DMS79 (cell line): ENCODE measurements around the gene INTS12.

Source experiments
- DNase-seq: peaks from one replicate; lab custom pipeline; 2025; lab: John Stamatoyannopoulos, UW

INTS12 gene

GRCh38 chr4:105679186-105679585 lies 29.3 kb downstream of the INTS12 start:
- DNase-seq = no peak

GRCh38 chr4:105677709-105678108 lies 30.8 kb downstream of the INTS12 start:
- no peak for DNase-seq

GRCh38 chr4:105674011-105674410 lies 34.5 kb downstream of the INTS12 start:
- no peak for DNase-seq

GRCh38 chr4:105671301-105671700 lies 37.2 kb downstream of the INTS12 start:
- DNase-seq = no peak

GRCh38 chr4:105670684-105671083 lies 37.8 kb downstream of the INTS12 start:
- DNase-seq = no peak

GRCh38 chr4:105666693-105667092 lies 41.8 kb downstream of the INTS12 start:
- no peak for DNase-seq

GRCh38 chr4:105662935-105663675 lies 45.4 kb downstream of the INTS12 start:
- no peak for DNase-seq

- no peak for DNase-seq
These were observed 47.5 kb downstream of the INTS12 start for GRCh38 chr4:105661028-105661427.

- no peak for DNase-seq
These were observed 49.3 kb downstream of the INTS12 start for GRCh38 chr4:105659190-105659589.

GRCh38 chr4:105657117-105657765 lies 51.2 kb downstream of the INTS12 start:
- no peak for DNase-seq

GRCh38 chr4:105652286-105652888 lies 56.1 kb downstream of the INTS12 start:
- DNase-seq = no peak

GRCh38 chr4:105651884-105652283 lies 56.6 kb downstream of the INTS12 start:
- DNase-seq = no peak

- DNase-seq = no peak
These were observed 58.3 kb downstream of the INTS12 start for GRCh38 chr4:105650190-105650589.

- no peak for DNase-seq
These were observed 63.0 kb downstream of the INTS12 start for GRCh38 chr4:105645440-105645839.

GRCh38 chr4:105644257-105644656 lies 64.2 kb downstream of the INTS12 start:
- no peak for DNase-seq

GRCh38 chr4:105641845-105642244 lies 66.6 kb downstream of the INTS12 start:
- no peak for DNase-seq

- DNase-seq = peak; percentile 12
These were observed 70.9 kb downstream of the INTS12 start for GRCh38 chr4:105637408-105638176.

- no peak for DNase-seq
These were observed 73.9 kb downstream of the INTS12 start for GRCh38 chr4:105634402-105635080.

- no peak for DNase-seq
These were observed 75.2 kb downstream of the INTS12 start for GRCh38 chr4:105633241-105633640.
